ENCODE results near the gene RALGPS1.

DNA sequence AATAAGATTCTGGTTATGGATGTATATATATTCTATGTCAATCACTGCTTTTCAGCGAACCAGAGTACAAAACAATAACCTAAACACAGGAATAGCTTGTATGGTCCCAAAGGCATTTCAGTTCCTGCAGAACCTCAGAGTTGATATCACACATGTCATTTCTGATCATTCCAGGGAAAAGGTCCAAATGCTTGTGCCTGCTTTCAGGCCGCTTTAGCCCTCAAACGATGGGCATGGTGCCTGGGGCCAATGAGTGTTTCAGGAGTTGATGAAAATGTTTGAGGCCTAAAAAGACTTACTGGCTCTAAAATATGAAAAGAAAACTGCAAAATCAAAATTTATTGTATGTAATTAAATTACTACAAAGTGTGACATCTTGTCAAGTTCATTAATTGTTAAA lies 185.1 kb downstream of the RALGPS1 start:
- TF ChIP-seq CTCF (IDR thresholded peaks at IDR 0.05; ENCODE audit: low read length) (no peak), EZH2 (optimal IDR thresholded peaks at IDR 0.05; ENCODE audit: low read depth, low read length) (no peak), EZH2phosphoT487 (IDR thresholded peaks at IDR 0.05; ENCODE audit: low read length) (no peak)
